Ovary (tissue), 3 donors: ENCODE data around the gene DNAH8.

Experiments
- POLR2A ChIP-seq: fragments of 450-650 bp; IDR thresholded peaks from one replicate; pipeline ENCODE4 v1.6.1; 2017; ENCODE audit warnings: antibody characterized with exemption, mild to moderate bottlenecking, moderate library complexity
- TF ChIP-seq, protein P1 (sequence below), 3 donors: fragments of 450-650 bp in 2 of 3; fragments of 200-600 bp in 1 of 3; IDR thresholded peaks; one replicate each; pipeline versions ENCODE4 v1.5.1 to v1.8.0; 2016 to 2022; ENCODE audit warnings: antibody characterized with exemption in 3 of 3, mild to moderate bottlenecking in 1 of 3
- donor health status: DM: no; HTN: no; CAD: no.

DNA sequence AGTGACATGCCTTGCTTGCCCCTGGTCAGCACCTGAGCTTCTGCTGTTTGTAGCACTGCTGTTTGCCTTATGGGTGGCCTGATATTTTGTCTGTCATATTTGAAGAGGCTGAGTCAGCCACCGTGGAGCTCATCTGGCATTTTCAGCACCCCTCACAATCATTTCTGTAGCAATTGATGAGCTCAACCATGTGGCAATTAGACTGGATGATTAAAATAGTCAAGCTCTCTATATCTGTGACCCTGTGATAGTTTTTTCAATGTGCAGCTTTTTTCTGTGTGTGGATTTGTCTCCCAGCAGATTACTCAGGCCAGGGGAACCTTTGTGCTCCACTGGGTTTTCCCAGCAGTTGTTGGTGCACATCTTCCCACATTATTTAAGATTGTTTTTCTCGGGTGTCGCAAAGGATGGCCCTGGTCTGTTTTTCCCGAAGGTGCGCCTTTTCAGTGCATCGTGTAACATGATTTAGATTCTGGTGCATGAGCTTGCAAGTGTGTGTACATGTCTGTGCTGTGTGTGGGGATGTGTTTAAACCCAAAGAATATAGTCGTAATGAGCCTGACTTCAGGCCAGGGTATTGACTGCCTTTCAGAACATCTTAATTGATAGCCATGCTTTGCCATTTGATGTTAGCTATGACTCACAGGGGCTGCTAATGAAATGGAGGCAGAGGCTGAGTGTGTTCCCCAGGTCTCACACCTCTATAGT, 301.9 kb downstream of the DNAH8 start:
- TF ChIP-seq, protein P1, sequence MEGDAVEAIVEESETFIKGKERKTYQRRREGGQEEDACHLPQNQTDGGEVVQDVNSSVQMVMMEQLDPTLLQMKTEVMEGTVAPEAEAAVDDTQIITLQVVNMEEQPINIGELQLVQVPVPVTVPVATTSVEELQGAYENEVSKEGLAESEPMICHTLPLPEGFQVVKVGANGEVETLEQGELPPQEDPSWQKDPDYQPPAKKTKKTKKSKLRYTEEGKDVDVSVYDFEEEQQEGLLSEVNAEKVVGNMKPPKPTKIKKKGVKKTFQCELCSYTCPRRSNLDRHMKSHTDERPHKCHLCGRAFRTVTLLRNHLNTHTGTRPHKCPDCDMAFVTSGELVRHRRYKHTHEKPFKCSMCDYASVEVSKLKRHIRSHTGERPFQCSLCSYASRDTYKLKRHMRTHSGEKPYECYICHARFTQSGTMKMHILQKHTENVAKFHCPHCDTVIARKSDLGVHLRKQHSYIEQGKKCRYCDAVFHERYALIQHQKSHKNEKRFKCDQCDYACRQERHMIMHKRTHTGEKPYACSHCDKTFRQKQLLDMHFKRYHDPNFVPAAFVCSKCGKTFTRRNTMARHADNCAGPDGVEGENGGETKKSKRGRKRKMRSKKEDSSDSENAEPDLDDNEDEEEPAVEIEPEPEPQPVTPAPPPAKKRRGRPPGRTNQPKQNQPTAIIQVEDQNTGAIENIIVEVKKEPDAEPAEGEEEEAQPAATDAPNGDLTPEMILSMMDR (IDR thresholded peaks at IDR 0.05): no peak
- no peak for TF ChIP-seq POLR2A
